NT2/D1 (cell line): ENCODE results near the gene CPEB2.

ENCODE experiments used
- YY1 ChIP-seq: IDR thresholded peaks from 2 replicates; pipeline ENCODE4 v1.6.1; 2011; ENCODE audit not compliant: insufficient read length, insufficient read depth
- ZNF274 ChIP-seq: IDR thresholded peaks from 2 replicates; pipeline ENCODE4 v1.6.1; 2011; ENCODE audit warnings: mild to moderate bottlenecking, low read depth, low read length

- TF ChIP-seq YY1 (no peak), ZNF274 (no peak)
Observed at GRCh38 chr4:15043226-15043625, 40.9 kb downstream of the CPEB2 start.
